ENCODE data around the gene SLC12A7. TPM values are rescaled to one million over a fixed set of nuclear protein-coding genes. Genes with fewer than 3 reads are reported as not detected.

SLC12A7 gene
- polyA plus RNA-seq, 1 donor (not counting 4 experiments of a cell fraction or from before 2014, with no cell fraction given): 1.5 TPM

DNA sequence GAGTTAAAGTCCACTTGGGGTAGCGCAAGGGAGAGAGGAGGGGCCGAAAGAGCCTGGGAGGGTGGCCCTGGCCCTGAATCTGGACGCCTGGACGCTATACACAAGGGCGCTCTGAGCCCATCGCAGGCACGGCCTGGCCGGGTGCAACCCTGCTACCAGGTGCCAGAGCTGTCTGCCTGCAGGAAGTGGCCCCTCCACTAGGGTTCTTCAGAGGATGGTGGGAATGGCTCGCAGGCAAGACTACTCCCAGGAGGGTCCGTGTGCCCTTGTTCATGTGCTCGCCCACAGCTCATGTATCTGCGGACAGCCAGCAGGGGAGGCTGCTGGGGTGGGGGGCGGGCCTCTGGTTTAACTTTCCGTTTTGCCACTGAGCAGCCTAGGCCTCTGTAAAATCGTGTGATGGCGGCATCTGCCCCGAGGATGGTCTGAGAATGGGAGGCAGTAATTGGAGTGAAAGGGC is 104.6 kb downstream of the SLC12A7 start:
- Histone ChIP-seq H3K9ac (ENCODE audit: control insufficient read depth, extremely low read depth, insufficient read depth, low read length) (no peak overlapping the region), H3K4me3 (ENCODE audit: control insufficient read depth in 2 of 3, extremely low read depth in 1 of 3, insufficient read depth in 2 of 3, low read depth in 1 of 3, low read length in 3 of 3) (no peak overlapping the region), H3K27me3 (ENCODE audit: control insufficient read depth, extremely low read depth, insufficient read depth, low read length) (peaks cover 84% of the 10 kb centered on the region), H3K4me1 (ENCODE audit: control insufficient read depth, extremely low read depth, insufficient read depth, low read length) (peaks cover 17% of the 10 kb centered on the region), H4K20me1 (ENCODE audit: control insufficient read depth, extremely low read depth, insufficient read depth, low read length) (peaks cover 8% of the 10 kb centered on the region), H3K9me1 (ENCODE audit: control insufficient read depth, extremely low read depth, insufficient read depth, low read length) (no peaks in the 10 kb centered on the region), H2AFZ (ENCODE audit: control insufficient read depth, low read length) (no peak overlapping the region), H3K9me3 (ENCODE audit: control insufficient read depth, low read depth, low read length) (no peaks in the 10 kb centered on the region), H3K36me3 (ENCODE audit: control insufficient read depth in 2 of 2, extremely low read depth in 1 of 2, insufficient read depth in 2 of 2, low read length in 2 of 2) (no peaks in the 10 kb centered on the region), H3K27ac (ENCODE audit: control insufficient read depth, insufficient read depth, low read length) (no peak overlapping the region), H3K79me2 (ENCODE audit: control insufficient read depth, insufficient read depth, low read length) (no peaks in the 10 kb centered on the region), H3K4me2 (ENCODE audit: control insufficient read depth, extremely low read depth, insufficient read depth, low read depth, low read length) (no peak overlapping the region)
- TF ChIP-seq EZH2 (IDR thresholded peaks at IDR 0.05; ENCODE audit: low read length) (no peak), CTCF (optimal IDR thresholded peaks at IDR 0.05 in 1 of 3, IDR thresholded peaks at IDR 0.05 in 1 of 3, conservative IDR thresholded peaks at IDR 0.05 in 1 of 3; ENCODE audit: extremely low read depth in 1 of 3, insufficient read depth in 2 of 3, low read length in 3 of 3) (no peak)
- FAIRE-seq (no peak), DNase-seq (ENCODE audit: low read depth, low spot score) (no peak)
- dilution Hi-C loops (cut with MboI; ENCODE audit: extremely low pct_ligation_motif_present, low sequenced_read_pairs): no loop called here

GRCh38 chr5:1006656-1007071 is 105.2 kb downstream of the SLC12A7 start:
- H3K36me3 ChIP-seq (ENCODE audit: control insufficient read depth in 2 of 2, extremely low read depth in 1 of 2, insufficient read depth in 2 of 2, low read length in 2 of 2): no peaks in the 10 kb centered on the region
- FAIRE-seq: no peak
- TF ChIP-seq CTCF (optimal IDR thresholded peaks at IDR 0.05 in 1 of 3, IDR thresholded peaks at IDR 0.05 in 1 of 3, conservative IDR thresholded peaks at IDR 0.05 in 1 of 3; ENCODE audit: extremely low read depth in 1 of 3, insufficient read depth in 2 of 3, low read length in 3 of 3) (no peak), EZH2 (IDR thresholded peaks at IDR 0.05; ENCODE audit: low read length) (no peak)
- peaks cover 8% of the 10 kb centered on the region for H4K20me1 ChIP-seq (ENCODE audit: control insufficient read depth, extremely low read depth, insufficient read depth, low read length)
- H3K4me3 ChIP-seq (ENCODE audit: control insufficient read depth in 2 of 3, extremely low read depth in 1 of 3, insufficient read depth in 2 of 3, low read depth in 1 of 3, low read length in 3 of 3): no peak overlapping the region
- H3K9me3 ChIP-seq (ENCODE audit: control insufficient read depth, low read depth, low read length): no peaks in the 10 kb centered on the region
- H3K27ac ChIP-seq (ENCODE audit: control insufficient read depth, insufficient read depth, low read length): no peak overlapping the region
- peaks cover 86% of the 10 kb centered on the region for H3K27me3 ChIP-seq (ENCODE audit: control insufficient read depth, extremely low read depth, insufficient read depth, low read length)
- H3K4me2 ChIP-seq (ENCODE audit: control insufficient read depth, extremely low read depth, insufficient read depth, low read depth, low read length): no peak overlapping the region
- DNase-seq (ENCODE audit: low read depth, low spot score): no peak
- H3K4me1 ChIP-seq (ENCODE audit: control insufficient read depth, extremely low read depth, insufficient read depth, low read length): peaks cover 17% of the 10 kb centered on the region
- H3K9me1 ChIP-seq (ENCODE audit: control insufficient read depth, extremely low read depth, insufficient read depth, low read length): no peaks in the 10 kb centered on the region
- dilution Hi-C loops (cut with MboI; ENCODE audit: extremely low pct_ligation_motif_present, low sequenced_read_pairs): no loop called here
- no peak overlapping the region for H3K9ac ChIP-seq (ENCODE audit: control insufficient read depth, extremely low read depth, insufficient read depth, low read length)
- H3K79me2 ChIP-seq (ENCODE audit: control insufficient read depth, insufficient read depth, low read length): no peaks in the 10 kb centered on the region
- H2AFZ ChIP-seq (ENCODE audit: control insufficient read depth, low read length): no peak overlapping the region

All from keratinocyte (primary cell).